Gastrocnemius medialis (tissue), 4 donors: ENCODE data around the gene ZNF750. TPM values are rescaled to one million over a fixed set of nuclear protein-coding genes. Genes with fewer than 3 reads are reported as not detected.

Experiments used
- ATAC-seq, 2 donors: fragments of 150-250 bp; one replicate each; pipeline ENCODE4 v1.9.1; 2016
- DNase-seq, 2 donors: peaks; one replicate each; pipeline ENCODE4 v3.0.0-alpha.2; 2019
- H3K27ac ChIP-seq, 4 donors: fragments of 200-600 bp; sonication (generic); 1 replicate in 1 of 4; 2 replicates in 3 of 4; pipeline ENCODE4 v1.5.1; 2016 to 2018; ENCODE audit warnings: mild to moderate bottlenecking in 2 of 4, moderate library complexity in 1 of 4
- H3K27me3 ChIP-seq, 3 donors: fragments of 200-600 bp; sonication (generic) in 2 of 3; 1 replicate in 1 of 3; 2 replicates in 2 of 3; pipeline versions ENCODE4 v1.5.1 to v1.6.0; 2016 to 2019; ENCODE audit warnings: mild to moderate bottlenecking in 1 of 3, moderate library complexity in 1 of 3
- H3K36me3 ChIP-seq, 2 donors: fragments of 200-600 bp; sonication (generic) in 1 of 2; one replicate each; pipeline ENCODE4 v1.5.1; 2017 to 2018
- H3K4me1 ChIP-seq, 2 donors: fragments of 200-600 bp; sonication (generic) in 1 of 2; one replicate each; pipeline ENCODE4 v1.5.1; 2016 to 2017; ENCODE audit warnings: mild to moderate bottlenecking in 2 of 2
- H3K4me3 ChIP-seq, 4 donors: fragments of 200-600 bp; sonication (generic) in 3 of 4; 1 replicate in 1 of 4; 2 replicates in 3 of 4; pipeline ENCODE4 v1.5.1; 2016 to 2019; ENCODE audit warnings: mild to moderate bottlenecking in 2 of 4
- H3K9me3 ChIP-seq, 3 donors: fragments of 200-600 bp; sonication (generic) in 2 of 3; 1 replicate in 1 of 3; 2 replicates in 2 of 3; pipeline ENCODE4 v1.5.1; 2016 to 2019
- CTCF ChIP-seq, 5 experiments: fragments of 450-650 bp in 3 of 5; fragments of 200-600 bp in 2 of 5; sonication (generic) in 2 of 5; IDR thresholded peaks in 4 of 5; conservative IDR thresholded peaks in 1 of 5; 1 replicate in 4 of 5; 2 replicates in 1 of 5; pipeline ENCODE4 v1.5.1; 2016 to 2019; ENCODE audit warnings: antibody characterized with exemption in 5 of 5, mild to moderate bottlenecking in 3 of 5, moderate library complexity in 3 of 5
- POLR2A ChIP-seq, 2 donors: fragments of 450-650 bp; IDR thresholded peaks; one replicate each; pipeline ENCODE4 v1.6.1; 2017; ENCODE audit warnings: antibody characterized with exemption in 2 of 2, mild to moderate bottlenecking in 2 of 2, moderate library complexity in 2 of 2
- in situ Hi-C, 4 donors: fragments of 200-750 bp; cut with MboI; loops; one replicate each; pipeline versions ENCODE4 v1.15.0 to v1.8.0; 2017; ENCODE audit warnings: low sequenced_read_pairs in 4 of 4
- intact Hi-C: fragments of 100-400 bp; cut with DNase I; formaldehyde crosslinking; loops from one replicate; pipeline ENCODE4 v1.15.1; 2023; ENCODE audit warnings: low total_unique reads
- total RNA-seq, 4 donors: library from RNA; depleted of rRNA; stranded (reverse); fragments of >200 nt; gene quantifications; one replicate each; pipeline versions ENCODE4 v1.1.0 to v1.2.3, GENCODE V29; 2016

Gene ZNF750
- total RNA-seq, 4 donors from 2014 or later: 2.5 to 17.8 (median 11.7) TPM

GRCh38 chr17:82884970-82885353, 45.1 kb upstream of the ZNF750 start:
- peaks cover 26 to 41% of the 10 kb centered on the region in 2 donors for H3K4me1 ChIP-seq
- no peaks in the 10 kb centered on the region for H3K36me3 ChIP-seq
- H3K9me3 ChIP-seq: no peaks in the 10 kb centered on the region
- in situ Hi-C loops (no loop called here), intact Hi-C loops (no loop called here)
- H3K27me3 ChIP-seq: no peaks in the 10 kb centered on the region
- ATAC-seq (no peak), DNase-seq (no peak)
- no peak overlapping the region for H3K4me3 ChIP-seq
- TF ChIP-seq CTCF (IDR thresholded peaks at IDR 0.05 in 4 of 5, conservative IDR thresholded peaks at IDR 0.05 in 1 of 5) (no peak), POLR2A (IDR thresholded peaks at IDR 0.05) (no peak)
- peak overlapping the region; percentile 27 to 61 (median 54) for H3K27ac ChIP-seq

- no peak overlapping the region for H3K4me3 ChIP-seq
- TF ChIP-seq POLR2A (IDR thresholded peaks at IDR 0.05) (no peak), CTCF (IDR thresholded peaks at IDR 0.05 in 4 of 5, conservative IDR thresholded peaks at IDR 0.05 in 1 of 5) (no peak)
- no peaks in the 10 kb centered on the region for H3K9me3 ChIP-seq
- DNase-seq (no peak), ATAC-seq (no peak)
- no peaks in the 10 kb centered on the region for H3K36me3 ChIP-seq
- H3K27ac ChIP-seq: peak overlapping the region in 3 of 4 donors; percentile 27 to 61 (median 60)
- in situ Hi-C loops (no loop called here), intact Hi-C loops (no loop called here)
- H3K27me3 ChIP-seq: no peaks in the 10 kb centered on the region
- H3K4me1 ChIP-seq: peaks cover 21 to 36% of the 10 kb centered on the region in 2 donors
These were observed 44.6 kb upstream of the ZNF750 start for GRCh38 chr17:82884341-82884969.

- Histone ChIP-seq H3K27ac (no peak overlapping the region), H3K9me3 (no peaks in the 10 kb centered on the region), H3K36me3 (no peaks in the 10 kb centered on the region), H3K4me1 (peaks cover 12 to 27% of the 10 kb centered on the region in 2 donors), H3K4me3 (no peak overlapping the region), H3K27me3 (no peaks in the 10 kb centered on the region)
- no peak for DNase-seq
- in situ Hi-C loops: no loop called here
- TF ChIP-seq POLR2A (IDR thresholded peaks at IDR 0.05) (no peak), CTCF (IDR thresholded peaks at IDR 0.05 in 4 of 5, conservative IDR thresholded peaks at IDR 0.05 in 1 of 5) (no peak)
- intact Hi-C loops: no loop called here
- no peak for ATAC-seq
These were observed 43.7 kb upstream of the ZNF750 start for GRCh38 chr17:82883419-82884031.

DNA sequence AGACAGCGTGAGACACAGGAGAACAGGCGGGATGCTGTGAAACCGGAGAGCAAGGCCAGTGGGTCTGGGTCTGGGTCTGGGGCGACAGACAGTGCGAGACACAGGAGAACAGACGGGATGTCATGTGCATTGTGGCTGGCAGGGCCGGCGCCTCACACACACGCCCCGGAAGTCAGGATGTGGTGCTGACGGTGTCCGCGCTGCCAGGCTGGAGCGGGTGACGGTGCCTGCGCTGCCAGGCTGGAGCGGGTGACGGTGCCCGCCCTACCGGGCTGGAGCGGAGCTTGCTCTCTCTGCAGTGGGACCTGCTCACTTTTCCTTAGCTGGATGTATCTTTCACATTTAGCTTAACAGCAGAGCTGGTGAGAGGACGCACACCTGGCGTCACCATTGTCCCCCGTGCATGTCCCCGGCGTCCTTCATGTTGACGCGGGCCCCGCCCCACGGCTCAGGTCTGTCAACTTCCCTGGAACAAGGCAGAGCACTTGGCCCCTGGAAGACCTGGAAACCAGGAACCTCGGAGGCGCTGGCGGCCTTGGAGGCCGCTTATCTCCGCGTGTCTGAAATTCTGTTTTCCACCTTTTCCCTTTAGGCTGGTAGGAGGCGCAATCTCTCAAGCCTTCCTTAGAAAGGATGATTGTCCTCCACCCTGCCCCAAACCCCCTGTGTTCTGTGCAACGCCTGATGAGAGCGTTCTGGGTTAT, 43.0 kb upstream of the ZNF750 start:
- Histone ChIP-seq H3K27ac (peak overlapping the region in 1 of 4 donors; percentile 61), H3K27me3 (no peaks in the 10 kb centered on the region), H3K4me3 (no peak overlapping the region), H3K4me1 (peaks cover 11 to 28% of the 10 kb centered on the region in 2 donors), H3K36me3 (no peaks in the 10 kb centered on the region), H3K9me3 (no peaks in the 10 kb centered on the region)
- TF ChIP-seq POLR2A (IDR thresholded peaks at IDR 0.05): no peak
- TF ChIP-seq CTCF (IDR thresholded peaks at IDR 0.05 in 4 of 5, conservative IDR thresholded peaks at IDR 0.05 in 1 of 5): no peak
- in situ Hi-C loops (no loop called here), intact Hi-C loops (no loop called here)
- no peak for ATAC-seq
- DNase-seq: no peak
